HG03097 (cell line): ENCODE results near the gene RAB30.

Experiments used
- ATAC-seq: cut with Tn5 transposase; IDR thresholded peaks from one replicate; pipeline ENCODE4 v1.9.1; 2021; ENCODE audit not compliant: unreplicated experiment, low FRiP score

RAB30 gene, protein sequence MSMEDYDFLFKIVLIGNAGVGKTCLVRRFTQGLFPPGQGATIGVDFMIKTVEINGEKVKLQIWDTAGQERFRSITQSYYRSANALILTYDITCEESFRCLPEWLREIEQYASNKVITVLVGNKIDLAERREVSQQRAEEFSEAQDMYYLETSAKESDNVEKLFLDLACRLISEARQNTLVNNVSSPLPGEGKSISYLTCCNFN

GRCh38 chr11:83071567-83072349 is at the start of gene RAB30:
Gene RAB30 (minus strand): TSS chr11:83071897. CDS start chr11:82997316, 74,581 bp downstream.
- peak; percentile 93 for ATAC-seq

- no peak for ATAC-seq
Observed at GRCh38 chr11:83120327-83120726, 48.6 kb upstream of the RAB30 start.

GRCh38 chr11:83119216-83119615 is 47.5 kb upstream of the RAB30 start:
- no peak for ATAC-seq

DNA sequence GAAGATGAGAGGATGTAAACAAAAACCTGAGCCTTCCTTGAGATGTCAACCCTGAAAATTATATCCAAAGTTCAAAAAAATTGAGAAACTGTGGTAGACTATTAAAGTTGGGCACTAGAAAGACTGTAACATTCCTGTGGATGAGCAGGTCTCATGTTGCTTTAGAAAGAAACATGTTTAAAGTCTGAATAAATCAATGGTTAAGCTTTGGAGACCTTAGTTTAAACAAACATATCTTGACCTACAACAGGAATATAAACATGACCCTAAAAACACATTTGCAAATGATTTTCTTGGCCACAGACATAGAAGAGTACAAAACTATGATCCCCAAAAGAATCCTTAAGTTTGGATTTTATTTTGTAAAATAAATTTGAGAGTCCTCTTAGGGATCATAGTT is 47.1 kb upstream of the RAB30 start:
- ATAC-seq, result no peak

DNA sequence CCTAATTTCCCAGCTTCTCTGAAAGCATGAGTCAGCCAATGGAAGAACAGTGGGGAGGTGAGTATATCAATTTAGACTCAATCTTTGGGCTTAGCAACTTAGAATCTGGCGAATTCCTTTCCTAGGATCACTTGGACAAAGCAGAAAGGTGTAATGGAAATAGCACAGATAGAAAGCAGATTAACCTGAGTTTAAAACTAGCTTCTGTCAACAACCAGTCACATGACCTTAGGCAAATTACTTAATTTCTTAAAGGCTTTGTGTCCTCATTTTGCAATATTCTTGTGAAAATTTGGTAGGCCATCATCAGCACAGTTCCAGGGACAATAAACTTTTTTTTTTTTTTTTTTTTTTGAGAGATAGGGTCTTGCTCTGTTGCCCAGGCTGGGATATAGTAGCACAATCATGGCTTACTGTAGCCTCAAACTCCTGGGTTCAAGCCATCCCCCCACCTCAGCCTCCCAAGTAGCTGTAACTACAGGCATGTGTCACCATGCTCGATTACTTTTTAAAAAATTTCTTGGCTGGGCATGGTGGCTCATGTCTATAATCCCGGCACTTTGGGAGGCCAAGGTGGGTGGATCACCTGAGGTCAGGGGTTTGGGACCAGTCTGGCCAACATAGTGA is 44.4 kb upstream of the RAB30 start:
- ATAC-seq, result no peak

GRCh38 chr11:83115551-83115950 is 43.9 kb upstream of the RAB30 start:
- ATAC-seq, result no peak

- ATAC-seq, result no peak
Observed at GRCh38 chr11:83115026-83115425, 43.3 kb upstream of the RAB30 start.

GRCh38 chr11:83112886-83113285 is 41.2 kb upstream of the RAB30 start:
- no peak for ATAC-seq

DNA sequence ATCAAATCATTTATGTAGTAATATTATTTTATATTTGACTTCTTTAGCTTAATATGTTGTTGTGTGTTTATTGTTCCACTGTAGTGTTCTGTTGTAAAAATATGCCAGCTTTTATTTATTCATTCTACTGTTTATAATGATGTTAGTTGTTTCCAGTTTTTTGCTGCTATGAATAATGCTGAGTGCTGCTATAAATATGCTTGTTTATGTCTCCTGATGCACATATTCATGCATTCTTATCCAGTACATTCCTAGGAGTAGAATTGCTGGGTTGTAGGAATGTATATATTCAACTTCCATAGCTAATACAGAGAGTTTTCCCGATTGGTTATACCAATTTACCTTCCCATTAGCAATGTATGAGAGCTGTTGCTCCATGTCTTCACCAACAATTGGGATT is 33.5 kb upstream of the RAB30 start:
- ATAC-seq, result no peak

- no peak for ATAC-seq
Observed at GRCh38 chr11:83102834-83103233, 31.1 kb upstream of the RAB30 start.

- ATAC-seq, result no peak
Observed at GRCh38 chr11:83097429-83098075, 25.9 kb upstream of the RAB30 start.

GRCh38 chr11:83093634-83094033 is 21.9 kb upstream of the RAB30 start:
- ATAC-seq, result no peak

DNA sequence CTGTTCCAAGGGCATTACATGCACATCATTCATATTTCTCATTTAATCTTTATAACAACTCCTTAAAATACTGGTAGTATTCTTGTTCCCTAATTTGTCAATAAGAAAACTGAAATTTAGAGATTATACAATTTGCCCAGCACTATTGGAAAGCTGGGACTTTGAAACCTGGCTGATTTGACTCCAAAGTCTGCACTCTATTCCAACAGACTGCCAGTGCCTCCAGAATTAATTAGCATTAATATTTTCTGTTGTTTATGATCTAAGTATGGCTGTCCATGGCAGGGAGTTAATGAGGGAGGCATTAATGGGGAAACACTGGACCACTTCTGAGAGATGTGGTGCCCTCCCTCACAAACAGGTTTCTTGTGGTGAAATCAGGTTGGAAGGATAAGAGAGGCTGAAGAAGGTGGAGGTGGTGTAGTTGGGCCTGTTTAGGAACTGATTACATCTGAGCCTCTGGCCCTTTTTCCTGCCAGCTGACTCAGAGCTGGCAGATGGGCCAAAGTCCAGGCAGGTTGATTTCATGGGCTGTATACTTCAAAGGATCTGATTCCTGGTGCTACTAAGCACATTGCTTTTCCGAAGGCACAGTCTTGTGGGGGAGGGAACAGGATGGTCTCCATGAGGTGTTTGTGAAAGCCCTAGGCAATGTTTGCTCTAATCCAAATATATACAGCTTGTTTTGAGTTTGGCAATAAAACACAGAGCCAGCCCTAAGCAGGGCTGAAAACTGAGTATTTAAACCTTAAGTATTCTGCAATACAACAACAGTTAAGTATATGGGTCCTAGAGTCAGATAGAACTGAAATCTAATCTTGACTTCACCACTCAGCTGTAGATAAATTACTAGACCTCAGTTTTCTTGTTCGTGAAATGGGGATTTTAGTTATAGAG is 21.0 kb upstream of the RAB30 start:
- ATAC-seq, result no peak

GRCh38 chr11:83088965-83089364 is 17.3 kb upstream of the RAB30 start:
- no peak for ATAC-seq

DNA sequence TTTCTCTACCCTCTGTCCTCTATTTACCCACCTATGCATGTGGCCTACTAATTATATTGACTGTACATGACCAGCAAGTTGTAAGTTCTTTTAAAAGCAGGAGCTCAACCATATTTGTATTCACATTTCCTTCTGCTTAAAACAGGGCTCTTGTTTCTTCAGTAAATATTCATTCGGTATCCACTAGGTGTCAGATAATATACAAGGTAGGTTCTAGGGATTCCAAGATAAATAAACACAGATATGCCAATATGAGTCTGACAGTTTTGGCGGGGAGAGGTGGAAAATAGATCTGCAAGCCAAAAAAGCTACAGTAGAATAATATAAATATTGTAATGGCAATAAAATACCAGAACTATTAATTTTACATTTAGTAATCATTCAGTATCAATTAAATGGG is 15.3 kb upstream of the RAB30 start:
- ATAC-seq, result no peak

GRCh38 chr11:83079820-83080219 is 8.1 kb upstream of the RAB30 start:
- no peak for ATAC-seq

GRCh38 chr11:83078269-83078668 is 6.6 kb upstream of the RAB30 start:
- ATAC-seq, result no peak

- no peak for ATAC-seq
Observed at GRCh38 chr11:83073884-83074283, 2.2 kb upstream of the RAB30 start.

DNA sequence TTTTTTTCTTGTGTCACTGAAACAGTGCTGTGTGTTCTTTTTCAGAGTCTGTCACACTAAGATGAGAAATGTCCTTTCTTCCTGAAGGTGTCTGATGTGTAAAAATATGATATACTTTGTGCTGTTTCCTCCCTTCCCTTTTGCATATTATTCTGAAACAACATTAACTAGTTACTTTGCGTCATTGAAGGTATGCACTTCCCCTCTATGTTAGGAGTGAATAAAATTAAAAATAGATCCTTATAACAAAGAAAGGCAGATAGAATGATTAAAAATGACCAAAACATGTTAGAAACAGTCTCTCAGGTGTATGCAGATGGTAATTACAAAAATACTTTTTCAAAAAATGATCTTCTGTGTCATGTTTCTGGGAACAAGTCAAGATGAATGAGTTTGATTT is 1.6 kb upstream of the RAB30 start:
- no peak for ATAC-seq
